Esophagus squamous epithelium (tissue), 4 donors: ENCODE measurements around the gene PYURF.

Experiments used
- CTCF ChIP-seq, 6 experiments: fragments of 450-650 bp in 4 of 6; fragments of 200-600 bp in 2 of 6; sonication (generic) in 2 of 6; IDR thresholded peaks; one replicate each; pipeline ENCODE4 v1.5.1; 2016 to 2019; ENCODE audit warnings: antibody characterized with exemption in 6 of 6, mild to moderate bottlenecking in 4 of 6, moderate library complexity in 4 of 6
- POLR2A ChIP-seq, 4 donors: fragments of 450-650 bp; IDR thresholded peaks; one replicate each; pipeline ENCODE4 v1.6.1; 2017; ENCODE audit warnings: antibody characterized with exemption in 4 of 4, mild to moderate bottlenecking in 4 of 4, moderate library complexity in 3 of 4

GRCh38 chr4:88497859-88498409, 25.6 kb downstream of the PYURF start:
- TF ChIP-seq CTCF (IDR thresholded peaks at IDR 0.05): no peak
- no peak for TF ChIP-seq POLR2A (IDR thresholded peaks at IDR 0.05)
